HG03108 (cell line): ENCODE data around the gene TLR3.

Experiments used
- ATAC-seq: cut with Tn5 transposase; IDR thresholded peaks from one replicate; pipeline ENCODE4 v1.9.1; 2021; ENCODE audit warnings: moderate library complexity; ENCODE audit not compliant: unreplicated experiment

Gene TLR3

DNA sequence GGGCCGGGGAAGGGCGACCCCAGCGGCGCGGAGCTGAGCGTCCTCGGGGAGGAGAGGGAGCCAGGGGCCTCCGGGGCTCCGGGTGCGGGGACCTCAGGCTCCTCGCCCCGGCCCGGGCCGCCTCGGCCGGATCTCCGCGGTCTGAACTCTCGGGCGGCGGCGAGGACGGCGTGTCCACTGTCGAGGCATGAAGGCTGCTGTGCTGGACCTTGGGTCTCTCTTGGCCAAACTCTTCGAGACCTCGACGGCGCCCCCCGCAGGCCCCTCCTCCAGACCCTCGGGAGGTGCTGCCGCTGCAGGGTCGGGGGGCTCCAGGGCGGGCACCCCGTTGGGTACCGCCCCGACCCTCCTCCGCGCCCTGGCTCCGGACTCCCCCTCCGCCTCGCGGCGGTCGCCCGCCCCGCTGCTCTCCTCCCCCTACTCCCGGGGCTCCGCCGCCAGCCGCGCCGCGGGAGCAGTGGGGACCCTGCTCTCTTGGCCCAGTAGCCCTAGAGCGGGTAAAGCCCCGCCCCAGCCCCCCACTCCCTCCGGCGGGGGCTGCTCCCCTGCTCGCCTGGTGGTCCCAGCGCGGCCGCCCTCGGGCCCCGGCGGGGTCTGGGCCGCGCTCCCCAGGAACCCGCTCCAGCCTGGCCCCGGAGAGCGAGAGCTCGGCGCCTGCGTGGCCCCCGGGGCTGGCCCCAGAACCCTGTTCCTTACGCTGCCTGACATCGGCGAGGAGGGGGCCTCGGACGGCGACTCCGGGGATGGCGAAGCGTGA lies 36.1 kb downstream of the TLR3 start:
- ATAC-seq: peak; percentile 26

DNA sequence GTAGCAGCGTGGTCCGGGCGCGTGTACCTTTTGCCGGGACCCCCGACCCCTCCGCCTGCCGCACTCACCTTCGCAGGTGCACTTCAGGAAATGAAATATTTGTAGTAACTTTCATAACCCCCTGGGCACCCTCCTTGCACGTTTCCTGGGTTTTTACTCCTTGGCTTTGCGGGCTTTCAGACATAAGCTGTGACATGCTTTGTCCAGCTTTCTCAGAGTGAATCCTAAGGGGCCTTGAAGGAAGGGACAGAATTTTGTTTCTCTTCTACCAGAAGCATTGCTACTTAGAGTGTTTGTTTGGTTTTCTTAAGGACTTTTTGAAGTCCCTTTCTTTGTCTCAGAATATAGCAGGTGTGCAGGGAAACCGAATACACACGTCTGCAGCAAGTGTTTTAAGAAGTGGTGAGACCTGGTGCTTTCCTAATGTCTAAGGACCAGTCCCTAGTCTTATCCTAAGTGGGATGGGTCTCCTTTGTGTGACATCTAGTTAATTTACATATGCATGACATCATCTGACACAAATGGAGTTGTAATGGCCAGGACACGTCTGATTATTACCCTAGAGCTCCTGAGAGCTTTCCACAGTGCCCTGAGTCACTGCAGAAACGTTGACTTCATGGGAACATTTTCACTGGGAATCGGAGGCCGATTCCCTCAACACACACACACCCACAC lies 36.8 kb downstream of the TLR3 start:
- peak; percentile 19 for ATAC-seq

DNA sequence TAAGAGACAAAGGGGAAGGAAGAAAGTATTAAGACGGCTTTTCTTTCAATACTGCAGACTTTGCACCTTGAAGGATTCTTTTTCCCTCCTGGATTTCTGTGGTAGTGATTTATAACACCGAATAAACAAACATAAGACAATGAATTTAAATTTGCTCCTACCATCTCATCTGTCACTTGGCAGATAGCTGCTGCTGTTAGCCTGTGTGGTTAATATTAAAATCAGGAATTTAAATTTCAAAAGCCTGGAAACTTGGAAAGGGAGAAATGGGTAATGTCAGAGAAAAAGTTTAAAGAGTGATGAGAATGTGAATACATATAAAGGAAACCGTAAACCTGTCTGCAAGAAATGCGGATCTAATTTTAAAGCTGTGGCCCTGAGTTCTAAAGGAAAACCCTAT lies 39.0 kb downstream of the TLR3 start:
- no peak for ATAC-seq

DNA sequence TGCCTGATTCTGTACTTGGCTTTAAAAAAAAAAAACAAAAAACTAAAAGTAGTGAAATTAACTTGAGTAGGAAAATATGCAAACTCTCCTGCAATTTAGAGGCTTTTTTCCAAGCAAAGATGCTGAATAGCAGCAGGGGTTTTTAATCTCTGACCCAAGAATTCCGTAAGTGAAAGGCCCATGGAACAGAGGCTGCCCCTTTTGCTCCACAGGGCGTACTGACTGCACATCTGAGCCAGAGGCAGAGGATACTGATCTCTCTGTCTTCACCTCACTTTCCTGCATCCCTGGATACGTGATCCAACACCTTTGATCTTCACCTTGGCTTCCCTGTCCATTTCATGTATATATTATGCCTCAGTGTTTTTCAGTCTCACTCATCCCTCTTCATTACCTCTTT lies 39.4 kb downstream of the TLR3 start:
- ATAC-seq: no peak

DNA sequence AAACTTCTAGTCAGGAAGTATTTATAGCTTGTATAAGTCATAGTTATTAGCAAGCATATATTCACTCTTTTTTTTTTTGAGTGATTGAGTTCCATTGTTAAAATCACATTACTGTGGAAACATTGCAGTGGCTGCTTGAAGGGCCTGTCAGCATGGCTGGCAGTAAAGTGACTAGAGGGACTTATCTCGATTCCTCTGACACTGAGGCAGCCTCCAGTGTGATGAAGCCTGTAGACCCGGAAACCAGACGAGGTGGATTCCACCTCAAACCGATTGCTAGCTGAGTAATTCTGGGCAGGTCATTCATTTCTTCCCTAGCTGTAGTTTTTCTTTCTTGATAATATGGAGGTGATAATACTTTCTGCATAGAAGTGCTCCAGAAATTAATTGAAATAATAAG lies 40.3 kb downstream of the TLR3 start:
- no peak for ATAC-seq

GRCh38 chr4:186116697-186117096 lies 47.7 kb downstream of the TLR3 start:
- no peak for ATAC-seq

DNA sequence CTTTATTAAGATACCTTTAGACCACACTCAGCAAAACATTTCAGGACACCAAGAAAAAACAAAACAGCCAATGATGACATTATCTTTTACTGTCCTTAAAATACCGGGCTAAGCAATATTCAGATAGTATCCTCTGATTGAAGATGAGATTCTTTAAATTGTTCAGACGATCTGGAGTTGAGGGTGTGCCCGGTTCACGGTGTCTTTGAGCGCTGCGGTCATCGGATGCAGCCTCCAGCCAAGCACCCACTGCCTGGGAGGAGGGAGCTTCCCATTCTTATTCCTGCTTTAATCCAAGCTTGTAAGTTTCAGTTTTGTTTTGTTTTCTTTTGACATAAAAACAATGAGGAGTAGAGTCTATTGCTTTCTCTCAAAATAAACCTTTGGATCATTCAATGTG lies 49.6 kb downstream of the TLR3 start:
- ATAC-seq: no peak

DNA sequence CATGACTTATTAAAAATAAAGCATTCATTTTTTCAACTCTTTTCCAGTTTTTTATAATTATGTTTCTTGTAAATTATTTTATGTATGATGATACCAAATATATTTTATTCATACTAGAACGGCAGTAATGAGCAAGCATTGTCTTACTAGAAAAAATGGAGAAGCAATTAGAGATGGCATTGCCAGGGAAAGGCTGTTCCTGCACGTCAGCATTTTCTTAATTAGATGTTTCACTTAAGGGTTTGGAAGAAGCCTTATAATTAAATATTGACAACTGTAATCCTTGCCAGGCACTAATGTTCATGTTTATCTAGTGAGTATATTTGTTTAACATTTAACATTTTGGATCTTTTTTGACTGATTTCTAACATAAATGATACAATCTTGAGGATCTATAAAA lies 52.1 kb downstream of the TLR3 start:
- ATAC-seq: no peak

DNA sequence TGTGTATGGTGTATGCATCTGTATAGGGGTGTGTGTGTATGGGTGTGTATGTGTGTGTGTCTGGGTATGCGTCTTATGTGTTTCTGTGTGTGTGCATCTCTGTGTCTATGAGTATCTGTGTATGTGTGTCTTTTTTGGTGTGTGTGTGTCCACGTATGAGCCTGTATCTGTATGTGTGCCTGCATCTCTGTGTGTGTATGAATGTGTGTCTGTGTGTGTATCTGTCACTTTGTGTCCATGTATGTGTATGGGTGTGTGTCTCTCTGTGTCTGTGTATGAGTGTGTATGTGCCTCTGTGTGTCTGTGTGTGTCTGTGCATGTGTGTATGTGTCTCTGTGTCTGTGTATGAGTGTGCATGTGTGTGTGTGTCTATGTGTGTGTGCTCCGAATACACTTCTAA lies 59.9 kb downstream of the TLR3 start:
- no peak for ATAC-seq

GRCh38 chr4:186131935-186132334 lies 63.0 kb downstream of the TLR3 start:
- no peak for ATAC-seq

DNA sequence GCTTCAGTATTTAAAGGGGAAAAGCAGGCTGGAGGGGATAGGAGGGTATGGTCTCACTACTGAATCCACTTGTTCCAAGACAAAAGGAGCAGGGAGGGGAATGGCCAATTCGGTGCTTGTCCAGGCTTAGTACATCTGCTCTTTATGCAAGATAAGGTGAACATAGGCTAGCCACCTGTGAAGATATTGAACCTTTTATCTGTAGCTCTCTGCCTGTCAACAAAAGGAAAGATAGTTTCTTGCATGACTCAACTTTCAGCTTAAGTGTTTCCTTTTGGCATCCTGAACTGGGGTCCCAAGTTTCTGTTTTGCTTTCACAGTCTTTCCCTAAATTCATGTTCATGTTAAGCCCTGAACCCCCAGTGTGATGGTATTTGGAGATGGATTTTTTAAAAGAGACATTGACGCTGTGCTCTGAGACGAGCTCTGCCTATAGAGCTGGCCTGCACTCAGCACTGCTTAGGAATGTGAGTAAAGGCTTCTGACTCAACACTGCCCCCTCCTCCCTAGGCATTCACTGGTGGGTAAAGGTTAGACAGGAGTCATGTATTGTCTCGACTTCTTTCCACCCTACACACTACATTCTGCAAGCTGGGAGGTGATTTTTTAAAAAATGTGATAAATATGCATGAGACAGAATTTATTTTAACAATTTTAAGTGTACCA lies 63.8 kb downstream of the TLR3 start:
- no peak for ATAC-seq

DNA sequence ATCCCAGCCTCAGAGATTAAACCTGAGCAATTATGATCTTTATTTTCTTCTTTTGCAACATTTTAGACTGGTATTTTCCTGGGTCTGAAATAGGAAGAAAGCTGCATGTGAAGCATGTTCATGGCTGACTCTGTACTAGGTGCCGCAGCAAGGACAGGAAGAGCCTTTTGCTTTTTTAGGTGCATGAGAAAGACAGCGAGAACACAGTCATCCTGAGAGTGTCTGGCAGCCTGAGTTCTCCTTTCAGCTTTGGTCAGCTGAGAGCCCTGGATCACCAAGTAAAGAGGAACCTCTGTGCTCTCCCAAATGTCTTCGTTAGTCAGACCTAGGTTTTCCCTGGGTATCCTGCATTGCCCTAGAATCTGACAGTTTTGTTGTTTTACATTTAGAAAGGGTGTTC lies 65.3 kb downstream of the TLR3 start:
- peak; percentile 99 for ATAC-seq

GRCh38 chr4:186134861-186135260 lies 65.9 kb downstream of the TLR3 start:
- no peak for ATAC-seq

- ATAC-seq: peak; percentile 28
Observed at GRCh38 chr4:186137196-186137794, 68.3 kb downstream of the TLR3 start.
